ENCODE results near the gene P4HB.
A peak's percentile ranks its signal among the peaks of the same experiment; 100 is the strongest.

- no peak for TF ChIP-seq RFX5 (IDR thresholded peaks at IDR 0.05; ENCODE audit: low read length)
- TF ChIP-seq NRF1 (IDR thresholded peaks at IDR 0.05; ENCODE audit: low read depth, low read length), result no peak
- TF ChIP-seq, protein P1, sequence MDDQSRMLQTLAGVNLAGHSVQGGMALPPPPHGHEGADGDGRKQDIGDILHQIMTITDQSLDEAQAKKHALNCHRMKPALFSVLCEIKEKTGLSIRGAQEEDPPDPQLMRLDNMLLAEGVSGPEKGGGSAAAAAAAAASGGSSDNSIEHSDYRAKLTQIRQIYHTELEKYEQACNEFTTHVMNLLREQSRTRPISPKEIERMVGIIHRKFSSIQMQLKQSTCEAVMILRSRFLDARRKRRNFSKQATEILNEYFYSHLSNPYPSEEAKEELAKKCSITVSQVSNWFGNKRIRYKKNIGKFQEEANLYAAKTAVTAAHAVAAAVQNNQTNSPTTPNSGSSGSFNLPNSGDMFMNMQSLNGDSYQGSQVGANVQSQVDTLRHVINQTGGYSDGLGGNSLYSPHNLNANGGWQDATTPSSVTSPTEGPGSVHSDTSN (IDR thresholded peaks at IDR 0.05), result peak; percentile 41
- TF ChIP-seq, protein P2, sequence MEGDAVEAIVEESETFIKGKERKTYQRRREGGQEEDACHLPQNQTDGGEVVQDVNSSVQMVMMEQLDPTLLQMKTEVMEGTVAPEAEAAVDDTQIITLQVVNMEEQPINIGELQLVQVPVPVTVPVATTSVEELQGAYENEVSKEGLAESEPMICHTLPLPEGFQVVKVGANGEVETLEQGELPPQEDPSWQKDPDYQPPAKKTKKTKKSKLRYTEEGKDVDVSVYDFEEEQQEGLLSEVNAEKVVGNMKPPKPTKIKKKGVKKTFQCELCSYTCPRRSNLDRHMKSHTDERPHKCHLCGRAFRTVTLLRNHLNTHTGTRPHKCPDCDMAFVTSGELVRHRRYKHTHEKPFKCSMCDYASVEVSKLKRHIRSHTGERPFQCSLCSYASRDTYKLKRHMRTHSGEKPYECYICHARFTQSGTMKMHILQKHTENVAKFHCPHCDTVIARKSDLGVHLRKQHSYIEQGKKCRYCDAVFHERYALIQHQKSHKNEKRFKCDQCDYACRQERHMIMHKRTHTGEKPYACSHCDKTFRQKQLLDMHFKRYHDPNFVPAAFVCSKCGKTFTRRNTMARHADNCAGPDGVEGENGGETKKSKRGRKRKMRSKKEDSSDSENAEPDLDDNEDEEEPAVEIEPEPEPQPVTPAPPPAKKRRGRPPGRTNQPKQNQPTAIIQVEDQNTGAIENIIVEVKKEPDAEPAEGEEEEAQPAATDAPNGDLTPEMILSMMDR (IDR thresholded peaks at IDR 0.05), result no peak
- no peak for TF ChIP-seq EP300 (IDR thresholded peaks at IDR 0.05; ENCODE audit: borderline replicate concordance in 1 of 2, low read depth in 1 of 2, low read length in 1 of 2)
- TF ChIP-seq POLR2AphosphoS5 (IDR thresholded peaks at IDR 0.05; ENCODE audit: low read depth, low read length), result no peak
- no peak for TF ChIP-seq TCF12 (IDR thresholded peaks at IDR 0.05)
- no peak for TF ChIP-seq NFIC (IDR thresholded peaks at IDR 0.05; ENCODE audit: borderline replicate concordance)
- no peak for TF ChIP-seq REST (IDR thresholded peaks at IDR 0.05; ENCODE audit: low read depth, low read length)
- no peak for TF ChIP-seq YY1 (IDR thresholded peaks at IDR 0.05; ENCODE audit: low read depth)
- TF ChIP-seq ELF1 (IDR thresholded peaks at IDR 0.05), result no peak
- no peak for TF ChIP-seq CHD2 (IDR thresholded peaks at IDR 0.05; ENCODE audit: low read length, partially characterized antibody)
- TF ChIP-seq, protein P3, sequence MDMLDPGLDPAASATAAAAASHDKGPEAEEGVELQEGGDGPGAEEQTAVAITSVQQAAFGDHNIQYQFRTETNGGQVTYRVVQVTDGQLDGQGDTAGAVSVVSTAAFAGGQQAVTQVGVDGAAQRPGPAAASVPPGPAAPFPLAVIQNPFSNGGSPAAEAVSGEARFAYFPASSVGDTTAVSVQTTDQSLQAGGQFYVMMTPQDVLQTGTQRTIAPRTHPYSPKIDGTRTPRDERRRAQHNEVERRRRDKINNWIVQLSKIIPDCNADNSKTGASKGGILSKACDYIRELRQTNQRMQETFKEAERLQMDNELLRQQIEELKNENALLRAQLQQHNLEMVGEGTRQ (IDR thresholded peaks at IDR 0.05; ENCODE audit: borderline replicate concordance, low read depth, low read length), result no peak
- no peak for TF ChIP-seq MXI1 (IDR thresholded peaks at IDR 0.05; ENCODE audit: low read depth, low read length)
These were observed 22.7 kb downstream of the P4HB start for GRCh38 chr17:81837641-81838040.

Measured in SK-N-SH (cell line).